ENCODE results near the gene NRG2.

Gene NRG2

DNA sequence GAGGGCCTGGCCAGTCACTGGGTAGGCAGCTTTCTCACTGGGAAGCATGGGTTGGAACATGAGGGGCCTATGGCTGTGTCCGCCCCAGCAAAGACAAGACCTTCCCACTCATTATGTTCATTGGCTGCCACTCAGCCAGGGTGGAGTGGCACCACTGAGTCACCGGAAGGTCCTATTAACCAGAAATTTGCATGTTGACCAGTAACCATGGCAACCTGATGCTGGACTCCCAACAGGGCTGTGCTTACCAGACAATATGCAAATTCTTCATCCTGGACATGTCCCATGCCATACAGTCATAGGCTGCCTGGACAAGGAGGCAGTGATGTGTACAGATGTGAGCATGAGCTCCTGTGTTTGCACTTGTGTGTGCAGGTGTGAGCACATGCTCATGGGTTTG is 180.8 kb downstream of the NRG2 start:
- TF ChIP-seq ISL1 (CRISPR knock-in tag; IDR thresholded peaks at IDR 0.05) (no peak), CSDC2 (CRISPR knock-in tag; IDR thresholded peaks at IDR 0.05) (no peak), OSR1 (CRISPR knock-in tag; IDR thresholded peaks at IDR 0.05) (no peak), GLIS3 (CRISPR knock-in tag; IDR thresholded peaks at IDR 0.05) (no peak), ESRRG (CRISPR knock-in tag; IDR thresholded peaks at IDR 0.05) (no peak), ARNTL (CRISPR knock-in tag; IDR thresholded peaks at IDR 0.05; ENCODE audit: borderline replicate concordance, low read depth) (no peak), ZNF565 (CRISPR knock-in tag; conservative IDR thresholded peaks at IDR 0.05; ENCODE audit: low read depth) (no peak), PPARA (CRISPR knock-in tag; IDR thresholded peaks at IDR 0.05; ENCODE audit: borderline replicate concordance) (no peak)
- TF ChIP-seq, protein P1, sequence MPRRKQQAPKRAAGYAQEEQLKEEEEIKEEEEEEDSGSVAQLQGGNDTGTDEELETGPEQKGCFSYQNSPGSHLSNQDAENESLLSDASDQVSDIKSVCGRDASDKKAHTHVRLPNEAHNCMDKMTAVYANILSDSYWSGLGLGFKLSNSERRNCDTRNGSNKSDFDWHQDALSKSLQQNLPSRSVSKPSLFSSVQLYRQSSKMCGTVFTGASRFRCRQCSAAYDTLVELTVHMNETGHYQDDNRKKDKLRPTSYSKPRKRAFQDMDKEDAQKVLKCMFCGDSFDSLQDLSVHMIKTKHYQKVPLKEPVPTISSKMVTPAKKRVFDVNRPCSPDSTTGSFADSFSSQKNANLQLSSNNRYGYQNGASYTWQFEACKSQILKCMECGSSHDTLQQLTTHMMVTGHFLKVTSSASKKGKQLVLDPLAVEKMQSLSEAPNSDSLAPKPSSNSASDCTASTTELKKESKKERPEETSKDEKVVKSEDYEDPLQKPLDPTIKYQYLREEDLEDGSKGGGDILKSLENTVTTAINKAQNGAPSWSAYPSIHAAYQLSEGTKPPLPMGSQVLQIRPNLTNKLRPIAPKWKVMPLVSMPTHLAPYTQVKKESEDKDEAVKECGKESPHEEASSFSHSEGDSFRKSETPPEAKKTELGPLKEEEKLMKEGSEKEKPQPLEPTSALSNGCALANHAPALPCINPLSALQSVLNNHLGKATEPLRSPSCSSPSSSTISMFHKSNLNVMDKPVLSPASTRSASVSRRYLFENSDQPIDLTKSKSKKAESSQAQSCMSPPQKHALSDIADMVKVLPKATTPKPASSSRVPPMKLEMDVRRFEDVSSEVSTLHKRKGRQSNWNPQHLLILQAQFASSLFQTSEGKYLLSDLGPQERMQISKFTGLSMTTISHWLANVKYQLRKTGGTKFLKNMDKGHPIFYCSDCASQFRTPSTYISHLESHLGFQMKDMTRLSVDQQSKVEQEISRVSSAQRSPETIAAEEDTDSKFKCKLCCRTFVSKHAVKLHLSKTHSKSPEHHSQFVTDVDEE (CRISPR knock-in tag; IDR thresholded peaks at IDR 0.05), result no peak

DNA sequence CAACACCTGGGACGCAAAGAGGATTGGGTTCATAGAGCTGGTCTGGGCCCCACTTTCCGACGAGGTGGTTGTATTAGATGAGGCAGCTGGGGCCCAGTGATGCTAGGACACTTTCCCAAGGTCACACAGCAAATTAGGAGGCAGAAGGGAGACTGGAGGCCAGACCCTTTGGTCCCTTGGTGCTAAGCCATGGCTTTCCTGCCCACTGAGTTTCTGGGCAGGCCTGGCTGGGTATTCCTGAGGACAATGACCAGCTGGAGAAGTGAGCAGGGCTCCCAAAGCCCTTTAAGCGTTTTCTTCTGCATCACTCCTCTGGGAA is 181.3 kb downstream of the NRG2 start:
- TF ChIP-seq, protein P1 (CRISPR knock-in tag; IDR thresholded peaks at IDR 0.05), result no peak
- no peak for TF ChIP-seq ZFP3 (CRISPR knock-in tag; IDR thresholded peaks at IDR 0.05)
- no peak for TF ChIP-seq OSR1 (CRISPR knock-in tag; IDR thresholded peaks at IDR 0.05)
- no peak for TF ChIP-seq ZNF565 (CRISPR knock-in tag; conservative IDR thresholded peaks at IDR 0.05; ENCODE audit: low read depth)
- no peak for TF ChIP-seq RARB (CRISPR knock-in tag; IDR thresholded peaks at IDR 0.05)
- no peak for TF ChIP-seq ZNF8 (CRISPR knock-in tag; IDR thresholded peaks at IDR 0.05)
- no peak for TF ChIP-seq ZC3H10 (CRISPR knock-in tag; IDR thresholded peaks at IDR 0.05)
- TF ChIP-seq, protein P2, sequence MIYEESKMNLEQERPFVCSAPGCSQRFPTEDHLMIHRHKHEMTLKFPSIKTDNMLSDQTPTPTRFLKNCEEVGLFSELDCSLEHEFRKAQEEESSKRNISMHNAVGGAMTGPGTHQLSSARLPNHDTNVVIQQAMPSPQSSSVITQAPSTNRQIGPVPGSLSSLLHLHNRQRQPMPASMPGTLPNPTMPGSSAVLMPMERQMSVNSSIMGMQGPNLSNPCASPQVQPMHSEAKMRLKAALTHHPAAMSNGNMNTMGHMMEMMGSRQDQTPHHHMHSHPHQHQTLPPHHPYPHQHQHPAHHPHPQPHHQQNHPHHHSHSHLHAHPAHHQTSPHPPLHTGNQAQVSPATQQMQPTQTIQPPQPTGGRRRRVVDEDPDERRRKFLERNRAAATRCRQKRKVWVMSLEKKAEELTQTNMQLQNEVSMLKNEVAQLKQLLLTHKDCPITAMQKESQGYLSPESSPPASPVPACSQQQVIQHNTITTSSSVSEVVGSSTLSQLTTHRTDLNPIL (CRISPR knock-in tag; IDR thresholded peaks at IDR 0.05; ENCODE audit: low read depth), result no peak
- TF ChIP-seq TOX (CRISPR knock-in tag; IDR thresholded peaks at IDR 0.05; ENCODE audit: borderline replicate concordance), result no peak
- TF ChIP-seq BACH2 (CRISPR knock-in tag; IDR thresholded peaks at IDR 0.05; ENCODE audit: borderline replicate concordance), result no peak
- no peak for ATAC-seq

More for the DNA sequence above, 180.8 kb downstream of the NRG2 start:
- no peak for ATAC-seq

DNA sequence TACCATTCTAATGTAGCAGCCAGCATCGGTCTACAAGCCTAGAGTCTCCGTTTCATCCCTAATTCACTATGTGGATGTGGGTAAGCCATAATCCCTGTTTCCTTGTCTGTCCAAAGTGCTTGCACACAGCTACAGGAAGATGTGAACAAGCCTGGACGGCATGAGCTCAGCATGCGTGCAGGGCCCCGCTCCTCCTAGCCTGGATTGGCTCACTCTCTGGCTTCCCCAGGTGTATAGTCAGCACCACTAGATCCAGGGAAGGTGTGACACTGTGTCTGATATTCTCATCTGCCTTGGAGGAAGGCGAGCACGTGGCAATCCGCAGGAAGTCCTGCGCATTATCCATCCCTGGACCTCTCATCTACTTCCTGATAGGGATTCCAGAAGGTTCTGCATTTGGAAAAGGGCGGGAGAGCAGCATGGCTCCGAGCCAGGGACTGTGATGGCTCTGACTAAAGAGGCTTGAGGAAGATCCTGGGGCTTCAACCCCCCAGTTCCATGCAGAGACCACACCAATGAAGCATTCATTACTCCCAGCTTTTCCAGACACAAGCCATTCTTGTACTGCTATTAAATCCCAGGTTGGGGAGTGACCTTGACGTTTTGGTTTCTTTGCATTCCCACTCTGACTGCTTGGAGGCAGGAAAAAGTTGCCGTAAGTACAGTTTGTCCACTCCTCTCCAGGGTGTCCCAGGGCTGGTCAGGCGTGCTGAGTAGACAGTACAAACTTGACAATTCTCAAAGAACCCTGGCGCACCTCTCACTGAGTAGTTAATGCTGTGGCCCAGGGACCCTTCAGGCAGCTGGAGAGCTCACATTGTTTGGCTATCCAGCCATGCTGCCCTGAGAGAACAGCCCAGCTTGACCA is 181.8 kb downstream of the NRG2 start:
- TF ChIP-seq OSR1 (CRISPR knock-in tag; IDR thresholded peaks at IDR 0.05) (no peak), TOX (CRISPR knock-in tag; IDR thresholded peaks at IDR 0.05; ENCODE audit: borderline replicate concordance) (no peak), BACH2 (CRISPR knock-in tag; IDR thresholded peaks at IDR 0.05; ENCODE audit: borderline replicate concordance) (no peak), TCF4 (CRISPR knock-in tag; IDR thresholded peaks at IDR 0.05; ENCODE audit: borderline replicate concordance) (no peak), ZNF8 (CRISPR knock-in tag; IDR thresholded peaks at IDR 0.05) (no peak), ZFP30 (CRISPR knock-in tag; IDR thresholded peaks at IDR 0.05) (no peak), ZC3H10 (CRISPR knock-in tag; IDR thresholded peaks at IDR 0.05) (no peak)
- ATAC-seq, result no peak

DNA sequence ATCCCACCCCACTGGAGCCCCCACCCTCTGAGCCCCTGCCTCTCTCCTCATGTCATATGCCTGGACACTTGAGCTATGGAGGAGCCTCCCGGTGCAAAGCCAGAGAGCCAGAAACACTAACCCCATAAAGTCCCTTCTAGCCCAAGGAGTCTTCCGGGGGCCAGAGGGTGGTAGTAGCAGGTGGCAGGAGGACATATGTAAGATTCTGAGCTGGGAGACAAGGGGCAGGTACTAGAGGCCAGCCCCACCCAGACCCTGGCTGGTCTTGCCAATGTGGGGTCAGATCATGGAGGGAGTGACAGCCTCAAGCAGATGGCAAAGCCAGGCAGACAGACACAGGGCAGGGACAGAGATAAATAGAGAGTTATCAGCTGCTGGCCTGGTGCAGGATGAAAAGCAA is 184.1 kb downstream of the NRG2 start:
- ATAC-seq, result no peak
- TF ChIP-seq, protein P1 (CRISPR knock-in tag; IDR thresholded peaks at IDR 0.05), result no peak
- TF ChIP-seq ZNF565 (CRISPR knock-in tag; conservative IDR thresholded peaks at IDR 0.05; ENCODE audit: low read depth) (no peak), ESRRG (CRISPR knock-in tag; IDR thresholded peaks at IDR 0.05) (no peak), CSDC2 (CRISPR knock-in tag; IDR thresholded peaks at IDR 0.05) (no peak), PPARA (CRISPR knock-in tag; IDR thresholded peaks at IDR 0.05; ENCODE audit: borderline replicate concordance) (no peak), ZC3H10 (CRISPR knock-in tag; IDR thresholded peaks at IDR 0.05) (no peak), BACH2 (CRISPR knock-in tag; IDR thresholded peaks at IDR 0.05; ENCODE audit: borderline replicate concordance) (no peak), ZNF8 (CRISPR knock-in tag; IDR thresholded peaks at IDR 0.05) (no peak), ARNTL (CRISPR knock-in tag; IDR thresholded peaks at IDR 0.05; ENCODE audit: borderline replicate concordance, low read depth) (no peak), ZFP30 (CRISPR knock-in tag; IDR thresholded peaks at IDR 0.05) (no peak), ZFP3 (CRISPR knock-in tag; IDR thresholded peaks at IDR 0.05) (no peak), ISL1 (CRISPR knock-in tag; IDR thresholded peaks at IDR 0.05) (no peak), ZNF70 (CRISPR knock-in tag; IDR thresholded peaks at IDR 0.05) (no peak), GLIS3 (CRISPR knock-in tag; IDR thresholded peaks at IDR 0.05) (no peak)
- TF ChIP-seq, protein P3, sequence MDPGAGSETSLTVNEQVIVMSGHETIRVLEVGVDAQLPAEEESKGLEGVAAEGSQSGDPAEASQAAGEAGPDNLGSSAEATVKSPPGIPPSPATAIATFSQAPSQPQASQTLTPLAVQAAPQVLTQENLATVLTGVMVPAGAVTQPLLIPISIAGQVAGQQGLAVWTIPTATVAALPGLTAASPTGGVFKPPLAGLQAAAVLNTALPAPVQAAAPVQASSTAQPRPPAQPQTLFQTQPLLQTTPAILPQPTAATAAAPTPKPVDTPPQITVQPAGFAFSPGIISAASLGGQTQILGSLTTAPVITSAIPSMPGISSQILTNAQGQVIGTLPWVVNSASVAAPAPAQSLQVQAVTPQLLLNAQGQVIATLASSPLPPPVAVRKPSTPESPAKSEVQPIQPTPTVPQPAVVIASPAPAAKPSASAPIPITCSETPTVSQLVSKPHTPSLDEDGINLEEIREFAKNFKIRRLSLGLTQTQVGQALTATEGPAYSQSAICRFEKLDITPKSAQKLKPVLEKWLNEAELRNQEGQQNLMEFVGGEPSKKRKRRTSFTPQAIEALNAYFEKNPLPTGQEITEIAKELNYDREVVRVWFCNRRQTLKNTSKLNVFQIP (CRISPR knock-in tag; IDR thresholded peaks at IDR 0.05; ENCODE audit: borderline replicate concordance, low read depth), result no peak
- TF ChIP-seq, protein P2 (CRISPR knock-in tag; IDR thresholded peaks at IDR 0.05; ENCODE audit: low read depth), result no peak
